OCI-LY1 (cell line): ENCODE results near the gene EIF5.

Experiments used
- H2AFZ ChIP-seq: fragments of 200-600 bp; sonication (generic), shearing (Covaris generic); 2 replicates; pipeline ENCODE4 v1.6.0; 2014; ENCODE audit warnings: antibody characterized with exemption, mild to moderate bottlenecking, low read length
- H3F3A ChIP-seq: fragments of 200-600 bp; sonication (generic), shearing (Covaris generic); 2 replicates; pipeline ENCODE4 v1.6.0; 2014; ENCODE audit warnings: mild to moderate bottlenecking, antibody characterized with exemption, low read length, moderate library complexity; ENCODE audit not compliant: insufficient read depth
- H3K27ac ChIP-seq: fragments of 200-600 bp; sonication (generic); 2 replicates; pipeline ENCODE4 v1.5.1; 2014; ENCODE audit warnings: low read length, mixed run types, mild to moderate bottlenecking, low read depth; ENCODE audit not compliant: poor library complexity, severe bottlenecking
- H3K27me3 ChIP-seq: fragments of 200-600 bp; sonication (generic); 2 replicates; pipeline ENCODE4 v1.6.0; 2014; ENCODE audit warnings: antibody characterized with exemption, mild to moderate bottlenecking, low read length, moderate library complexity; ENCODE audit not compliant: insufficient read depth
- H3K36me3 ChIP-seq: fragments of 200-600 bp; sonication (generic); 2 replicates; pipeline ENCODE4 v1.6.1; 2014; ENCODE audit warnings: mild to moderate bottlenecking, antibody characterized with exemption, low read length, moderate library complexity, mixed read lengths; ENCODE audit not compliant: insufficient read depth
- H3K4me1 ChIP-seq: fragments of 200-600 bp; sonication (generic); 2 replicates; pipeline ENCODE4 v1.5.1; 2014; ENCODE audit warnings: mild to moderate bottlenecking, low read length, moderate library complexity; ENCODE audit not compliant: insufficient read depth, severe bottlenecking
- H3K4me2 ChIP-seq: fragments of 200-600 bp; sonication (generic), shearing (Covaris generic); 2 replicates; pipeline ENCODE4 v1.6.1; 2014; ENCODE audit warnings: low read length
- H3K4me3 ChIP-seq: fragments of 200-600 bp; sonication (generic); 2 replicates; pipeline ENCODE4 v1.5.1; 2014; ENCODE audit warnings: low read length, low read depth, mild to moderate bottlenecking, mixed read lengths; ENCODE audit not compliant: poor library complexity, severe bottlenecking
- H3K79me2 ChIP-seq: fragments of 200-600 bp; shearing (Covaris generic); 2 replicates; pipeline ENCODE4 v1.6.1; 2016; ENCODE audit warnings: mixed run types, low read length, mixed read lengths; ENCODE audit not compliant: insufficient read depth
- H3K9ac ChIP-seq: fragments of 200-600 bp; sonication (generic), shearing (Covaris generic); 2 replicates; pipeline ENCODE4 v1.6.1; 2014; ENCODE audit warnings: mild to moderate bottlenecking, low read length, mixed read lengths
- H3K9me2 ChIP-seq: fragments of 200-600 bp; sonication (generic), shearing (Covaris generic); 2 replicates; pipeline ENCODE4 v1.6.1; 2014; ENCODE audit warnings: low read depth, mild to moderate bottlenecking, low read length, mixed read lengths
- H3K9me3 ChIP-seq: fragments of 200-600 bp; shearing (Covaris generic); 2 replicates; pipeline ENCODE4 v1.6.1; 2014; ENCODE audit warnings: low read length, mixed read lengths
- H4K20me1 ChIP-seq: fragments of 200-600 bp; sonication (generic), shearing (Covaris generic); 2 replicates; pipeline ENCODE4 v1.6.0; 2016; ENCODE audit warnings: mild to moderate bottlenecking, low read length; ENCODE audit not compliant: insufficient read depth
- EZH2 ChIP-seq: fragments of 200-600 bp; sonication (generic), shearing (Covaris generic); IDR thresholded peaks from 2 replicates; pipeline ENCODE4 v1.8.0; 2017; ENCODE audit warnings: borderline replicate concordance, mixed run types, mild to moderate bottlenecking, antibody characterized with exemption, low read length, moderate library complexity, mixed read lengths
- TF ChIP-seq, protein P1 (sequence below): fragments of 200-600 bp; sonication (generic), shearing (Covaris generic); IDR thresholded peaks from 2 replicates; pipeline ENCODE4 v1.5.1; 2017; ENCODE audit warnings: mild to moderate bottlenecking, antibody characterized with exemption, low read length, moderate library complexity, mixed read lengths

The EIF5 gene

DNA sequence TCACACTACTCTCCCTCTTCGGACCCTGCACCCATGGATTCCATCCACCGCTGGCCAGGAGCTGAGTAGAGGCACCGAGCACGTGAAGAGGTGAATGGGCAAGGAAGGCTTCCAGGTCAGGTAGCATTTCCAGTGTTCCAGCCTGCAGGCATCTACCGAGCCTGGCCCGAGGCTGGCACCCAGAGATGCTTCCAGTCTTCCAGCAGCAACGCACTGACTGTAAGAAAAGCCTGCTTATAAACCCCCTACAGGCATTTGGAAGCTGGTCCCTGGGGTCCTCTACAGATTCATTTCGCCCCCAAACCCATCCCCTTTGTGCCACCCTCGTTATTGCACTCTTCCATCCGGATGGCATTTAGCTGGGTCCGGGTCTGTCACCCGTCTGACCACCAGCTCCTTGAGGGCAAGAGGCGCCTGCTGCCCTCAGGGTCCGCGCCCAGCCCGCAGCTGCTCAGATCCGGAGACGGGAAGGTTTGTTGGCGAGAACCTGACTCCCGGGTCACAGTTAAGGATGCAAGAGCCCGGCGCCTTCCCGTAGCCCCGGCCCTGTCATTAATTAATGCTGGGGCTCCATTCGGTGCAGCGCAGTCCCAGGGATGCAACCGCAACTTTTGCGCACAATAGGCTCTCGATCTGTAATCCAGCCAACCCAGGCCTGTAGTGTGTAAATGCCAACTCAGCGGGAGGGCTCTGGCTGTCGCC lies 50.6 kb downstream of the EIF5 start:
- H3K9me3 ChIP-seq, result no peaks in the 10 kb centered on the region
- 0 out of 2 replicates have a peak, but pooled peaks cover 3% of the 10 kb centered on the region for H4K20me1 ChIP-seq
- no peak overlapping the region for H3K27ac ChIP-seq
- H3K4me2 ChIP-seq, result peak overlapping the region; percentile 96
- H2AFZ ChIP-seq, result 0 out of 2 replicates have a peak overlapping the region, but pooled peaks have one; percentile 0
- no peaks in the 10 kb centered on the region for H3K9me2 ChIP-seq
- H3K4me1 ChIP-seq, result peaks cover 31% of the 10 kb centered on the region
- peak overlapping the region; percentile 76 for H3K4me3 ChIP-seq
- peak overlapping the region; percentile 82 for H3K9ac ChIP-seq
- H3F3A ChIP-seq, result no peaks in the 10 kb centered on the region
- TF ChIP-seq, protein P1, sequence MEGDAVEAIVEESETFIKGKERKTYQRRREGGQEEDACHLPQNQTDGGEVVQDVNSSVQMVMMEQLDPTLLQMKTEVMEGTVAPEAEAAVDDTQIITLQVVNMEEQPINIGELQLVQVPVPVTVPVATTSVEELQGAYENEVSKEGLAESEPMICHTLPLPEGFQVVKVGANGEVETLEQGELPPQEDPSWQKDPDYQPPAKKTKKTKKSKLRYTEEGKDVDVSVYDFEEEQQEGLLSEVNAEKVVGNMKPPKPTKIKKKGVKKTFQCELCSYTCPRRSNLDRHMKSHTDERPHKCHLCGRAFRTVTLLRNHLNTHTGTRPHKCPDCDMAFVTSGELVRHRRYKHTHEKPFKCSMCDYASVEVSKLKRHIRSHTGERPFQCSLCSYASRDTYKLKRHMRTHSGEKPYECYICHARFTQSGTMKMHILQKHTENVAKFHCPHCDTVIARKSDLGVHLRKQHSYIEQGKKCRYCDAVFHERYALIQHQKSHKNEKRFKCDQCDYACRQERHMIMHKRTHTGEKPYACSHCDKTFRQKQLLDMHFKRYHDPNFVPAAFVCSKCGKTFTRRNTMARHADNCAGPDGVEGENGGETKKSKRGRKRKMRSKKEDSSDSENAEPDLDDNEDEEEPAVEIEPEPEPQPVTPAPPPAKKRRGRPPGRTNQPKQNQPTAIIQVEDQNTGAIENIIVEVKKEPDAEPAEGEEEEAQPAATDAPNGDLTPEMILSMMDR, result no peak
- TF ChIP-seq EZH2, result no peak
- peaks cover 36% of the 10 kb centered on the region for H3K79me2 ChIP-seq
- no peaks in the 10 kb centered on the region for H3K27me3 ChIP-seq
- H3K36me3 ChIP-seq, result no peaks in the 10 kb centered on the region; the same call in none of the 2 replicates

DNA sequence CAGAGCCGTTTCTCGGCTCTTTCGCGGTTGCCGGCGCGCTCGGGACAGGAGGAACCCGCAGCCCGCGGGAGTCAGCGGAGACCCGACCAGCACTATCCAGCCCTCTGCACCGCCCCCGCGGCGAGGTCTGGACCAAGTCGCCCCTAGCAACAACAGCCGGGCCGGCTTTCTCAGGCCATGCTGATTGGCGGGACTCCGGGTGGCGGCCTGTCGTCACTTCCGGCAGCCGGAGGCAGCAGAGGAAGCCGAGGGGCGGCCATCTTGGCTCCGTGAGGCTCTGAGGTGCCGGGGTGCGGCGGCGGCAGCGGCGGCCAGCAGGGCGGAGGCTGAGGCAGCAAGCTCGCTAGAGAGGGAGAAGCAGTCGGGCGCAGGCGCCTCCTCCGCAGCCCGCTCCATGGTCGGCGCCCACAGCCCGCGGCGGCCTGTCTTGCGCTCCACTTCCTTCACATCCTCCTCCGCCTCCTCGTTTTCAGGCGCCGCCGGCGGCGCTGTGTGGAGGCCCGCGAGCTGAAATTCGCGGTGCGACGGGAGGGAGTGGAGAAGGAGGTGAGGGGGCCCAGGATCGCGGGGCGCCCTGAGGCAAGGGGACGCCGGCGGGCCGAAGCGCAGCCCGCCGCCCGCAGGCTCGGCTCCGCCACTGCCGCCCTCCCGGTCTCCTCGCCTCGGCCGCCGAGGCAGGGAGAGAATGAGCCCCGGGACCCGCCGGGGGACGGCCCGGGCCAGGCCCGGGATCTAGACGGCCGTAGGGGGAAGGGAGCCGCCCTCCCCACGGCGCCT lies 51.3 kb downstream of the EIF5 start, which contains the start of gene MARK3:
Gene MARK3 (plus strand): TSS at position 264 of the 777 bp plus-strand sequence. CDS start 615 bp downstream, outside the sequence.
- H3K4me3 ChIP-seq, result peak within 1 kb of the TSS; percentile 76
- H3K9me2 ChIP-seq, result no peaks in the 10 kb centered on the region
- H3K9me3 ChIP-seq, result no peaks in the 10 kb centered on the region
- no peaks in the 10 kb centered on the region; the same call in none of the 2 replicates for H3K36me3 ChIP-seq
- H3K27me3 ChIP-seq, result no peaks in the 10 kb centered on the region
- TF ChIP-seq, protein P1, result peak; percentile 44; the same call in 1 of the 2 replicates
- TF ChIP-seq EZH2, result no peak
- H3K9ac ChIP-seq, result peak within 1 kb of the TSS; percentile 82
- H4K20me1 ChIP-seq, result 0 out of 2 replicates have a peak, but pooled peaks cover 3% of the 10 kb centered on the region
- peak within 1 kb of the TSS; percentile 96 for H3K4me2 ChIP-seq
- peaks cover 40% of the 10 kb centered on the region for H3K79me2 ChIP-seq
- H2AFZ ChIP-seq, result 0 out of 2 replicates have a peak within 1 kb of the TSS, but pooled peaks have one; percentile 0
- H3K4me1 ChIP-seq, result peaks cover 31% of the 10 kb centered on the region
- H3K27ac ChIP-seq, result peak within 1 kb of the TSS; percentile 75
- peaks cover 2% of the 10 kb centered on the region; the same call in 1 of the 2 replicates for H3F3A ChIP-seq

DNA sequence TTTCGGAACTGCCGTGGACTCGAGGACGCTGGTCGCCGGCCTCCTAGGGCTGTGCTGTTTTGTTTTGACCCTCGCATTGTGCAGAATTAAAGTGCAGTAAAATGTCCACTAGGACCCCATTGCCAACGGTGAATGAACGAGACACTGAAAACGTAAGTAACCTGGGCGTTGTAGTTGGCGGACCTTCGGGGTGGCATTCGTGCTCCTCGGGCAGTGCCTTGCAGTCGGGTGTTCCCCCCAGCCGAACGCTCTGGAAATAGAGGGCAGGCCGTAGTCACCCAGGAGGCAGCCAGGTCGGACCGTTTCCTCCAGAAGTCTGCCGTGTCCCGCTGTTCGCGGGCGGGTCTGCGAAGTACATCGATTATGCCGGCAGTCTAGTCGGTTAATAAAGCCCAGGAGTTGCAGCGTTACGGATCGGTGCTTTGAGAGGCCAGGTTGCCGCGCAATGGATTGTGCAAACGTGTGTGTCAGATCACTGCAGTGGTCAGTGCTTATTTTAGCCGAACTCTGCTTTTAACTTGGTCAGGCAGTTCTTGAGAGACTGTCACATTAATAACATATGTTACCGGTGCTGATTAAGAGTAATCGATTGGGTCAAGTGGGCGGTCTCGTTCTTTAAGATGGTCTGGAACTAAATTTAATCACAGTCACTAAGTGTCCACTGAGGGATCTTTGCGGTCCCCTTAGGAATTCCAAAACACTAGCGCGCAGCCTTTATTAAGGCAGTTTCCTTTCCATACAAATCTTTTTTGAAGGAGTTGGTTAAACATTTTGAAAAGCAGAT lies 52.1 kb downstream of the EIF5 start:
- H3K79me2 ChIP-seq, result peaks cover 48% of the 10 kb centered on the region
- peak overlapping the region; percentile 76 for H3K4me3 ChIP-seq
- peak overlapping the region; percentile 82 for H3K9ac ChIP-seq
- H3K27ac ChIP-seq, result peak overlapping the region; percentile 75
- peak overlapping the region; percentile 96 for H3K4me2 ChIP-seq
- 0 out of 2 replicates have a peak, but pooled peaks cover 3% of the 10 kb centered on the region for H4K20me1 ChIP-seq
- H2AFZ ChIP-seq, result no peak overlapping the region
- H3F3A ChIP-seq, result peaks cover 4% of the 10 kb centered on the region; the same call in 1 of the 2 replicates
- H3K9me3 ChIP-seq, result no peaks in the 10 kb centered on the region
- TF ChIP-seq EZH2, result no peak
- TF ChIP-seq, protein P1, result no peak
- no peaks in the 10 kb centered on the region; the same call in none of the 2 replicates for H3K36me3 ChIP-seq
- H3K4me1 ChIP-seq, result peaks cover 33% of the 10 kb centered on the region
- H3K9me2 ChIP-seq, result no peaks in the 10 kb centered on the region
- H3K27me3 ChIP-seq, result no peaks in the 10 kb centered on the region
